PFSK-1 (cell line): Measurements from ENCODE around the gene ARID3C.

Source experiments
- FOXP2 ChIP-seq: optimal IDR thresholded peaks from 2 replicates; pipeline ENCODE3; 2011; ENCODE audit warnings: borderline replicate concordance, control low read depth, inconsistent platforms; ENCODE audit not compliant: insufficient read depth; ENCODE audit errors: extremely low read length, extremely low read depth
- POLR2AphosphoS5 ChIP-seq: IDR thresholded peaks from 2 replicates; pipeline ENCODE4 v1.6.1; 2012; ENCODE audit warnings: low read depth, mild to moderate bottlenecking, control low read depth, low read length, moderate library complexity
- SIN3A ChIP-seq: IDR thresholded peaks from 2 replicates; pipeline ENCODE4 v1.6.1; 2012; ENCODE audit warnings: mild to moderate bottlenecking, low read length, moderate library complexity, borderline replicate concordance; ENCODE audit not compliant: insufficient read depth
- TAF1 ChIP-seq: IDR thresholded peaks from 2 replicates; pipeline ENCODE4 v1.6.1; 2012; ENCODE audit warnings: low read length, control low read depth, borderline replicate concordance; ENCODE audit not compliant: insufficient read depth
- TF ChIP-seq, protein P1 (sequence below), 2 experiments: IDR thresholded peaks; 2 replicates each; pipeline versions ENCODE4 v1.6.1 to v1.8.0; 2011 to 2012; ENCODE audit warnings: low read depth in 2 of 2, low read length in 2 of 2, control low read depth in 1 of 2, inconsistent platforms in 1 of 2, mild to moderate bottlenecking in 1 of 2, moderate library complexity in 1 of 2; ENCODE audit not compliant: insufficient read depth in 1 of 2

ARID3C gene

DNA sequence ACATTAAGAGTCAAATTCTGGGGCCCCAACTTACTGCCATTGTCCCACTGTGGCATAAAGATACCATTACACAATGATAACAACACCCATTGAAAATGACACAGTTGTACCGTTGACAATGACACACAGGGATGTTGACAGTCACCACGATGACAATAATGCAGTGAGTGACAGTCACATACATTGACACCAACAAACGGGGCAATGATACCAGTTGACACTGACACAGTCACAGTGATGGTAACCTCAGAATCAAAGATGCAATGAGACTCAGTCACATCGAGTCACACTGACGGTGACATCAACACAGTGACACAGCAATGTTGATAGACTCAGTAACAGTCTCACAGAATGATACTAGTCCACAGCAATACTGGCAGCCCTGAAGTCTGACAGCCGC lies 56.2 kb downstream of the ARID3C start:
- TF ChIP-seq POLR2AphosphoS5 (no peak), FOXP2 (no peak), TAF1 (no peak), SIN3A (no peak)
- TF ChIP-seq, protein P1, sequence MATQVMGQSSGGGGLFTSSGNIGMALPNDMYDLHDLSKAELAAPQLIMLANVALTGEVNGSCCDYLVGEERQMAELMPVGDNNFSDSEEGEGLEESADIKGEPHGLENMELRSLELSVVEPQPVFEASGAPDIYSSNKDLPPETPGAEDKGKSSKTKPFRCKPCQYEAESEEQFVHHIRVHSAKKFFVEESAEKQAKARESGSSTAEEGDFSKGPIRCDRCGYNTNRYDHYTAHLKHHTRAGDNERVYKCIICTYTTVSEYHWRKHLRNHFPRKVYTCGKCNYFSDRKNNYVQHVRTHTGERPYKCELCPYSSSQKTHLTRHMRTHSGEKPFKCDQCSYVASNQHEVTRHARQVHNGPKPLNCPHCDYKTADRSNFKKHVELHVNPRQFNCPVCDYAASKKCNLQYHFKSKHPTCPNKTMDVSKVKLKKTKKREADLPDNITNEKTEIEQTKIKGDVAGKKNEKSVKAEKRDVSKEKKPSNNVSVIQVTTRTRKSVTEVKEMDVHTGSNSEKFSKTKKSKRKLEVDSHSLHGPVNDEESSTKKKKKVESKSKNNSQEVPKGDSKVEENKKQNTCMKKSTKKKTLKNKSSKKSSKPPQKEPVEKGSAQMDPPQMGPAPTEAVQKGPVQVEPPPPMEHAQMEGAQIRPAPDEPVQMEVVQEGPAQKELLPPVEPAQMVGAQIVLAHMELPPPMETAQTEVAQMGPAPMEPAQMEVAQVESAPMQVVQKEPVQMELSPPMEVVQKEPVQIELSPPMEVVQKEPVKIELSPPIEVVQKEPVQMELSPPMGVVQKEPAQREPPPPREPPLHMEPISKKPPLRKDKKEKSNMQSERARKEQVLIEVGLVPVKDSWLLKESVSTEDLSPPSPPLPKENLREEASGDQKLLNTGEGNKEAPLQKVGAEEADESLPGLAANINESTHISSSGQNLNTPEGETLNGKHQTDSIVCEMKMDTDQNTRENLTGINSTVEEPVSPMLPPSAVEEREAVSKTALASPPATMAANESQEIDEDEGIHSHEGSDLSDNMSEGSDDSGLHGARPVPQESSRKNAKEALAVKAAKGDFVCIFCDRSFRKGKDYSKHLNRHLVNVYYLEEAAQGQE (IDR thresholded peaks at IDR 0.05; ENCODE audit: insufficient read depth in 1 of 2, low read depth in 2 of 2, low read length in 2 of 2) = no peak

DNA sequence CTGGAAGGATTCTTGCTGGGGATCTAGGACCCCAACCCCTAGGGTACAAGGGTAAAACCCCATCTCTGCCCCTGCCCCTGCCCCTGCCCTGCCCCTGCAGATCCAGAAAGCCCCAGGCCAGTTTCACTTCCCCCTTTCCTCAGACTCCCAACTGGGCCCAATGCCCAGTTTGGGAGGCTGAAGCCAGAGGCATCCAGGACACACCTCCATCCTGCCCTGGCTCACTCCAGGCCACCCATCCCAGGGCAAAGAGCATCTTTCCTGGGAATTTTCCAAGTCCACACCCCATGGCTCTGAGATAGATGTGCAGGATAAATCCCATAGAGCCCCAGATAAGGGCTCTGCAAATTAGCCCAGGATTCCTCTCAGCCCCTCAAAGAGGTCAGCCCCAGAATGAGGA lies 56.8 kb downstream of the ARID3C start:
- TF ChIP-seq TAF1 (no peak), POLR2AphosphoS5 (no peak), SIN3A (no peak), FOXP2 (no peak)
- TF ChIP-seq, protein P1 (IDR thresholded peaks at IDR 0.05; ENCODE audit: insufficient read depth in 1 of 2, low read depth in 2 of 2, low read length in 2 of 2) = no peak

DNA sequence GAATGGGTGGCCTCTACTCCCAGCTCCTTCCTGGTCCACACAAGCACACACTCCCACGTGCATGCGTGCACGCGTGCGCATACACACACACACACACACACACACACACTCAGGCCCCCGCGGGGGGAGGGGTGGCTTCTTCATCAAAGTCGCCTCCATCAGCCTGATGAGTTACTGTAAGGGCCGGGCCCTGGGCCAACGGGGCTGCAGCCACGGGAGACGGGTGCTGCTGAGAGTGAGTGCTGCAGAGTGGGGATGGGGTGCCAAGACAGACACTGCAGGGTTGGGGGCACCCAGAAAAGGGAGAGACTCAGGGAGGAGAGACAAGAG lies 57.4 kb downstream of the ARID3C start:
- no peak for TF ChIP-seq FOXP2
- no peak for TF ChIP-seq POLR2AphosphoS5
- TF ChIP-seq, protein P1 (IDR thresholded peaks at IDR 0.05; ENCODE audit: insufficient read depth in 1 of 2, low read depth in 2 of 2, low read length in 2 of 2) = no peak
- no peak for TF ChIP-seq TAF1
